HG03039 (cell line): ENCODE data around the gene ADAM15.

Experiments
- ATAC-seq: cut with Tn5 transposase; IDR thresholded peaks from one replicate; pipeline ENCODE4 v1.9.1; 2021; ENCODE audit warnings: mild to moderate bottlenecking, moderate library complexity; ENCODE audit not compliant: unreplicated experiment

The ADAM15 gene

DNA sequence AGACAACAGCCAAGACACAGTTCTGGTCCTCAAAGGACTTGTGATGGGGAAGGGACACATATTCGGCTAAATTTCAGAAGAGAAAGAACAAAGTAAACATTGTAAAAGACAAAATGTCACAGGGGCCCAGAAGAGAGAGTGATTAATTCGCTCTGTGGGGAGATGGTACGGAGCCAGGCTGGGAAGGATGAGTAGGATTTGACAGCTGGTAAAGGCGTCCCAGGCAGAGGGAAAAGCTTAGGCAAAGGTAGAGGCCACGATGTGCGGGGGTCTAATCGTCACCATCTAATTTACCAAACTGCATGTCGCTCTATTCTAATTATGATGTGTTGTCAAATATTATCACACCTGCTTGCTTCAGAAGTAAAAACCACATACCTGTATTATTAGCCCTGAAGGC is 59.3 kb downstream of the ADAM15 start:
- ATAC-seq: no peak

DNA sequence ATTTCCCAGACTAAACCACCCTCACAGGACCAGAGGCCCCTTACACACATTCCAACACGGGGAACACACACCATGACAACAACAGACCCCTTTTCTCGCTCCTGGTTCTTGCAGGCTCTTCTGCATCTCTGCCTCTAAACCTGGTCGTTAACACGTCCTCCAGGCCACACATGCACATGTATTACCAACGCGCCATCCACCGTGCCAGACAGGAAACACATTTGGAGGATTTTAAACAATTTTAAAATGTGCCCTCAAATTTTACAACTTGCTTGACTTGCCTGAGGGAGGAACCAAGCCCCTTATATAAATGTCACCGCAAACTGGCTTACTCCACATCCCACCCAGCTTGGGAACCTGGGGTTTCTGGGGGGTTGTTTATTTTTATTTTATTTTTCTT is 59.7 kb downstream of the ADAM15 start:
- no peak for ATAC-seq
